HCT116 (cell line): ENCODE measurements around the gene BRDT. TPM values are rescaled to one million over a fixed set of nuclear protein-coding genes. Genes with fewer than 3 reads are reported as not detected.

Experiments
- ATAC-seq: fragments of 200-7000 bp; cut with Tn5 transposase; 2 replicates; pipeline ENCODE4 v1.9.1; 2020; ENCODE audit warnings: mild to moderate bottlenecking, moderate library complexity
- BruUV-seq: library from RNA; stranded (reverse); fragments of 400-500 nt; replicated peaks from 2 replicates; lab custom pipeline; 2021; lab: Mats Ljungman, UMichigan
- CTCF ChIA-PET: fragments of 300-600 bp; sonication (Branson Sonifier 250); formaldehyde crosslinking; loops from one replicate; lab custom pipeline; 2021; ENCODE audit warnings: antibody characterized with exemption; lab: Charles Lee
- POLR2A ChIA-PET: fragments of 300-600, 350-600 bp; sonication (Branson Sonifier 250); formaldehyde crosslinking; loops from one replicate; lab custom pipeline; 2021; ENCODE audit warnings: antibody characterized with exemption; lab: Charles Lee
- RAD21 ChIA-PET, 2 experiments: fragments of 300-600 bp; sonication (Branson Sonifier 250); formaldehyde crosslinking; loops; one replicate each; lab custom pipeline; 2023; ENCODE audit warnings: low total read pairs in 2 of 2; ENCODE audit not compliant: uncharacterized antibody in 2 of 2, unreplicated experiment in 2 of 2, low non-redundant PET in 1 of 2; lab: Charles Lee
- DNase-seq: peaks from one replicate; pipeline ENCODE4 v3.0.0-alpha.2; 2010; ENCODE audit warnings: low read depth, low spot score
- H2AFZ ChIP-seq: fragments of 200-600 bp; shearing (Covaris generic), sonication (generic); 2 replicates; pipeline ENCODE4 v1.6.1; 2017; ENCODE audit warnings: low read depth, mixed run types, mixed read lengths, antibody characterized with exemption, low read length; ENCODE audit not compliant: poor library complexity, severe bottlenecking
- H3K27ac ChIP-seq: 2 replicates; pipeline ENCODE4 v1.5.1; 2012; ENCODE audit warnings: low read depth, low read length
- H3K27me3 ChIP-seq: fragments of 200-600 bp; sonication (generic); 2 replicates; pipeline ENCODE4 v1.6.1; 2016; ENCODE audit warnings: mixed run types, low read length, mixed read lengths; ENCODE audit not compliant: insufficient read depth
- H3K36me3 ChIP-seq, 2 experiments: fragments of 200-500 bp in 1 of 2; fragments of 200-600 bp in 1 of 2; sonication (Bioruptor generic) in 1 of 2; sonication (generic) in 1 of 2; 2 replicates each; pipeline versions ENCODE4 v1.5.1 to v1.6.1; 2014 to 2016; ENCODE audit warnings: low read length in 2 of 2, inconsistent platforms in 1 of 2, mixed read lengths in 1 of 2, mixed run types in 1 of 2; ENCODE audit not compliant: insufficient read depth in 2 of 2, control insufficient read depth in 1 of 2
- H3K4me1 ChIP-seq, 2 experiments: fragments of 200-600 bp in 1 of 2; sonication (generic) in 1 of 2; 2 replicates each; pipeline versions ENCODE4 v1.5.1 to v1.6.1; 2012 to 2017; ENCODE audit warnings: low read length in 2 of 2, inconsistent platforms in 1 of 2, mild to moderate bottlenecking in 1 of 2, mixed read lengths in 1 of 2, mixed run types in 1 of 2, moderate library complexity in 1 of 2; ENCODE audit not compliant: insufficient read depth in 2 of 2, control insufficient read depth in 1 of 2
- H3K4me2 ChIP-seq: fragments of 200-600 bp; sonication (generic); 2 replicates; pipeline ENCODE4 v1.6.1; 2017; ENCODE audit warnings: mixed run types, low read length, mixed read lengths
- H3K4me3 ChIP-seq, 2 experiments: fragments of 200-600 bp in 1 of 2; sonication (generic) in 1 of 2; replicated peaks in 1 of 2; 2 replicates each; pipeline ENCODE4 v1.5.1; 2011 to 2016; ENCODE audit warnings: low read length in 2 of 2, control low read depth in 1 of 2, low read depth in 1 of 2, mild to moderate bottlenecking in 1 of 2, mixed read lengths in 1 of 2, mixed run types in 1 of 2
- H3K79me2 ChIP-seq: fragments of 200-600 bp; sonication (generic); 2 replicates; pipeline ENCODE4 v1.6.1; 2017; ENCODE audit warnings: mild to moderate bottlenecking, mixed run types, low read length, moderate library complexity, mixed read lengths; ENCODE audit not compliant: insufficient read depth
- H3K9ac ChIP-seq: fragments of 200-600 bp; sonication (generic); 2 replicates; pipeline ENCODE4 v1.6.1; 2016; ENCODE audit warnings: low read length, mixed read lengths
- H3K9me2 ChIP-seq: fragments of 200-600 bp; sonication (generic), shearing (Covaris generic); 2 replicates; pipeline ENCODE4 v1.6.1; 2017; ENCODE audit warnings: mixed run types, mild to moderate bottlenecking, moderate library complexity; ENCODE audit not compliant: insufficient read depth
- H3K9me3 ChIP-seq, 2 experiments: fragments of 200-500 bp in 1 of 2; fragments of 200-600 bp in 1 of 2; sonication (Bioruptor generic) in 1 of 2; sonication (generic) in 1 of 2; 2 replicates each; pipeline ENCODE4 v1.6.1; 2014 to 2017; ENCODE audit warnings: low read length in 2 of 2, mixed read lengths in 2 of 2, inconsistent platforms in 1 of 2, low read depth in 1 of 2, mild to moderate bottlenecking in 1 of 2, mixed run types in 1 of 2, moderate library complexity in 1 of 2; ENCODE audit not compliant: control insufficient read depth in 1 of 2, insufficient read depth in 1 of 2
- H4K20me1 ChIP-seq: fragments of 200-600 bp; sonication (generic), shearing (Covaris generic); 2 replicates; pipeline ENCODE4 v1.6.1; 2017; ENCODE audit warnings: mixed run types, mild to moderate bottlenecking, moderate library complexity; ENCODE audit not compliant: insufficient read depth
- CBX3 ChIP-seq: IDR thresholded peaks from 2 replicates; pipeline ENCODE4 v1.6.1; 2012; ENCODE audit warnings: low read depth
- EGR1 ChIP-seq: IDR thresholded peaks from 2 replicates; pipeline ENCODE4 v1.6.1; 2012; ENCODE audit warnings: low read depth
- ELF1 ChIP-seq: IDR thresholded peaks from 2 replicates; pipeline ENCODE4 v1.6.1; 2012; ENCODE audit warnings: low read depth, borderline replicate concordance
- EZH2 ChIP-seq: fragments of 200-600 bp; sonication (generic); IDR thresholded peaks from 2 replicates; pipeline ENCODE4 v1.6.1; 2017; ENCODE audit warnings: antibody characterized with exemption, mixed run types
- FOSL1 ChIP-seq: IDR thresholded peaks from 2 replicates; pipeline ENCODE4 v1.6.1; 2012; ENCODE audit warnings: low read depth
- JUND ChIP-seq: IDR thresholded peaks from 2 replicates; pipeline ENCODE4 v1.6.1; 2012
- POLR2A ChIP-seq: IDR thresholded peaks from 2 replicates; pipeline ENCODE4 v1.7.0; 2011; ENCODE audit warnings: borderline replicate concordance; ENCODE audit not compliant: insufficient read depth, insufficient read length; ENCODE audit errors: extremely low read depth
- POLR2AphosphoS5 ChIP-seq: IDR thresholded peaks from 2 replicates; pipeline ENCODE4 v1.6.1; 2011; ENCODE audit warnings: mild to moderate bottlenecking, low read depth, low read length, moderate library complexity
- SRF ChIP-seq: IDR thresholded peaks from 2 replicates; pipeline ENCODE4 v1.6.1; 2012; ENCODE audit warnings: low read depth
- TCF7L2 ChIP-seq: IDR thresholded peaks from 2 replicates; pipeline ENCODE4 v1.7.0; 2011; ENCODE audit warnings: borderline replicate concordance, inconsistent platforms; ENCODE audit not compliant: insufficient read depth, insufficient read length; ENCODE audit errors: extremely low read depth
- YY1 ChIP-seq: IDR thresholded peaks from 2 replicates; pipeline ENCODE4 v1.6.1; 2011; ENCODE audit warnings: low read length, low read depth, moderate library complexity, mild to moderate bottlenecking; ENCODE audit not compliant: insufficient replicate concordance; ENCODE audit errors: extremely low read depth
- ZFX ChIP-seq: fragments of 450-650 bp; IDR thresholded peaks from 2 replicates; pipeline ENCODE4 v1.6.1; 2017
- intact Hi-C: fragments of 100-400 bp; cut with micrococcal nuclease; formaldehyde crosslinking; loops from 2 replicates; pipeline ENCODE4 v1.10.0; 2022
- total RNA-seq: library from RNA; stranded (reverse); gene quantifications from one replicate; pipeline ENCODE4 v1.2.1, GENCODE V29; 2021; ENCODE audit not compliant: unreplicated experiment
- TF ChIP-seq, protein P1 (sequence below): IDR thresholded peaks from 2 replicates; pipeline ENCODE4 v1.6.1; 2012
- TF ChIP-seq, protein P2 (sequence below): IDR thresholded peaks from 2 replicates; pipeline ENCODE4 v1.6.1; 2012; ENCODE audit warnings: low read depth
- TF ChIP-seq, protein P3 (sequence below), 3 experiments: fragments of 200-600 bp in 1 of 3; sonication (generic) in 1 of 3; IDR thresholded peaks in 2 of 3; conservative IDR thresholded peaks in 1 of 3; 2 replicates each; pipeline ENCODE4 v1.5.1; 2012 to 2017; ENCODE audit warnings: low read depth in 2 of 3, low read length in 2 of 3, antibody characterized with exemption in 1 of 3, borderline replicate concordance in 1 of 3, control low read depth in 1 of 3, mild to moderate bottlenecking in 1 of 3, mixed read lengths in 1 of 3, mixed run types in 1 of 3, moderate library complexity in 1 of 3; ENCODE audit not compliant: insufficient read depth in 1 of 3
- TF ChIP-seq, protein P4 (sequence below): IDR thresholded peaks from 2 replicates; pipeline ENCODE4 v1.6.1; 2011; ENCODE audit warnings: mild to moderate bottlenecking, low read length, moderate library complexity; ENCODE audit not compliant: insufficient replicate concordance; ENCODE audit errors: extremely low read depth

Gene BRDT
- total RNA-seq, 1 experiment from 2014 or later = not detected

DNA sequence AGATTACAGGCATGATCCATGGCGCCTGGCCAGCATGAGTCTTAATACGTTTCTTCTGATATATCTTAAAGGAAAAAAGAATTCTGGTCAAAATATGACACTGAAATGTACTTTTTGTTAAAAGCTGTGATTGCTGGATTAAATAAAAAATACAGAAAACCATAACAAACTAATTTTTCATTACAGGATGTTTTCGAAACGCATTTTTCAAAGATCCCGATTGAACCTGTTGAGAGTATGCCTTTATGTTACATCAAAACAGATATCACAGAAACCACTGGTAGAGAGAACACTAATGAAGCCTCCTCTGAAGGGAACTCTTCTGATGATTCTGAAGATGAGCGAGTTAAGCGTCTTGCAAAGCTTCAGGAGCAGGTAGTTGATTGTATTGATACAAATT lies 30.2 kb downstream of the BRDT start:
- Histone ChIP-seq H3K9me3 (no peaks in the 10 kb centered on the region), H3K4me3 (no peak overlapping the region), H3K79me2 (no peaks in the 10 kb centered on the region), H3K9me2 (no peaks in the 10 kb centered on the region), H3K9ac (no peak overlapping the region), H3K4me2 (no peak overlapping the region), H3K27ac (no peak overlapping the region), H3K4me1 (no peaks in the 10 kb centered on the region), H3K27me3 (no peaks in the 10 kb centered on the region), H3K36me3 (no peaks in the 10 kb centered on the region), H2AFZ (no peak overlapping the region), H4K20me1 (no peaks in the 10 kb centered on the region)
- RAD21 ChIA-PET = no interaction called here
- POLR2A ChIA-PET = no interaction called here
- TF ChIP-seq POLR2A (no peak), ELF1 (no peak), YY1 (no peak), TCF7L2 (no peak), EZH2 (no peak), JUND (no peak), SRF (no peak), EGR1 (no peak), CBX3 (no peak), ZFX (no peak), POLR2AphosphoS5 (no peak), FOSL1 (no peak)
- TF ChIP-seq, protein P1, sequence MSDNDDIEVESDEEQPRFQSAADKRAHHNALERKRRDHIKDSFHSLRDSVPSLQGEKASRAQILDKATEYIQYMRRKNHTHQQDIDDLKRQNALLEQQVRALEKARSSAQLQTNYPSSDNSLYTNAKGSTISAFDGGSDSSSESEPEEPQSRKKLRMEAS = no peak
- TF ChIP-seq, protein P2, sequence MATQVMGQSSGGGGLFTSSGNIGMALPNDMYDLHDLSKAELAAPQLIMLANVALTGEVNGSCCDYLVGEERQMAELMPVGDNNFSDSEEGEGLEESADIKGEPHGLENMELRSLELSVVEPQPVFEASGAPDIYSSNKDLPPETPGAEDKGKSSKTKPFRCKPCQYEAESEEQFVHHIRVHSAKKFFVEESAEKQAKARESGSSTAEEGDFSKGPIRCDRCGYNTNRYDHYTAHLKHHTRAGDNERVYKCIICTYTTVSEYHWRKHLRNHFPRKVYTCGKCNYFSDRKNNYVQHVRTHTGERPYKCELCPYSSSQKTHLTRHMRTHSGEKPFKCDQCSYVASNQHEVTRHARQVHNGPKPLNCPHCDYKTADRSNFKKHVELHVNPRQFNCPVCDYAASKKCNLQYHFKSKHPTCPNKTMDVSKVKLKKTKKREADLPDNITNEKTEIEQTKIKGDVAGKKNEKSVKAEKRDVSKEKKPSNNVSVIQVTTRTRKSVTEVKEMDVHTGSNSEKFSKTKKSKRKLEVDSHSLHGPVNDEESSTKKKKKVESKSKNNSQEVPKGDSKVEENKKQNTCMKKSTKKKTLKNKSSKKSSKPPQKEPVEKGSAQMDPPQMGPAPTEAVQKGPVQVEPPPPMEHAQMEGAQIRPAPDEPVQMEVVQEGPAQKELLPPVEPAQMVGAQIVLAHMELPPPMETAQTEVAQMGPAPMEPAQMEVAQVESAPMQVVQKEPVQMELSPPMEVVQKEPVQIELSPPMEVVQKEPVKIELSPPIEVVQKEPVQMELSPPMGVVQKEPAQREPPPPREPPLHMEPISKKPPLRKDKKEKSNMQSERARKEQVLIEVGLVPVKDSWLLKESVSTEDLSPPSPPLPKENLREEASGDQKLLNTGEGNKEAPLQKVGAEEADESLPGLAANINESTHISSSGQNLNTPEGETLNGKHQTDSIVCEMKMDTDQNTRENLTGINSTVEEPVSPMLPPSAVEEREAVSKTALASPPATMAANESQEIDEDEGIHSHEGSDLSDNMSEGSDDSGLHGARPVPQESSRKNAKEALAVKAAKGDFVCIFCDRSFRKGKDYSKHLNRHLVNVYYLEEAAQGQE = no peak
- TF ChIP-seq, protein P3, sequence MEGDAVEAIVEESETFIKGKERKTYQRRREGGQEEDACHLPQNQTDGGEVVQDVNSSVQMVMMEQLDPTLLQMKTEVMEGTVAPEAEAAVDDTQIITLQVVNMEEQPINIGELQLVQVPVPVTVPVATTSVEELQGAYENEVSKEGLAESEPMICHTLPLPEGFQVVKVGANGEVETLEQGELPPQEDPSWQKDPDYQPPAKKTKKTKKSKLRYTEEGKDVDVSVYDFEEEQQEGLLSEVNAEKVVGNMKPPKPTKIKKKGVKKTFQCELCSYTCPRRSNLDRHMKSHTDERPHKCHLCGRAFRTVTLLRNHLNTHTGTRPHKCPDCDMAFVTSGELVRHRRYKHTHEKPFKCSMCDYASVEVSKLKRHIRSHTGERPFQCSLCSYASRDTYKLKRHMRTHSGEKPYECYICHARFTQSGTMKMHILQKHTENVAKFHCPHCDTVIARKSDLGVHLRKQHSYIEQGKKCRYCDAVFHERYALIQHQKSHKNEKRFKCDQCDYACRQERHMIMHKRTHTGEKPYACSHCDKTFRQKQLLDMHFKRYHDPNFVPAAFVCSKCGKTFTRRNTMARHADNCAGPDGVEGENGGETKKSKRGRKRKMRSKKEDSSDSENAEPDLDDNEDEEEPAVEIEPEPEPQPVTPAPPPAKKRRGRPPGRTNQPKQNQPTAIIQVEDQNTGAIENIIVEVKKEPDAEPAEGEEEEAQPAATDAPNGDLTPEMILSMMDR (IDR thresholded peaks at IDR 0.05 in 2 of 3, conservative IDR thresholded peaks at IDR 0.05 in 1 of 3; ENCODE audit: borderline replicate concordance in 1 of 3, insufficient read depth in 1 of 3, low read depth in 2 of 3, low read length in 2 of 3) = no peak
- TF ChIP-seq, protein P4, sequence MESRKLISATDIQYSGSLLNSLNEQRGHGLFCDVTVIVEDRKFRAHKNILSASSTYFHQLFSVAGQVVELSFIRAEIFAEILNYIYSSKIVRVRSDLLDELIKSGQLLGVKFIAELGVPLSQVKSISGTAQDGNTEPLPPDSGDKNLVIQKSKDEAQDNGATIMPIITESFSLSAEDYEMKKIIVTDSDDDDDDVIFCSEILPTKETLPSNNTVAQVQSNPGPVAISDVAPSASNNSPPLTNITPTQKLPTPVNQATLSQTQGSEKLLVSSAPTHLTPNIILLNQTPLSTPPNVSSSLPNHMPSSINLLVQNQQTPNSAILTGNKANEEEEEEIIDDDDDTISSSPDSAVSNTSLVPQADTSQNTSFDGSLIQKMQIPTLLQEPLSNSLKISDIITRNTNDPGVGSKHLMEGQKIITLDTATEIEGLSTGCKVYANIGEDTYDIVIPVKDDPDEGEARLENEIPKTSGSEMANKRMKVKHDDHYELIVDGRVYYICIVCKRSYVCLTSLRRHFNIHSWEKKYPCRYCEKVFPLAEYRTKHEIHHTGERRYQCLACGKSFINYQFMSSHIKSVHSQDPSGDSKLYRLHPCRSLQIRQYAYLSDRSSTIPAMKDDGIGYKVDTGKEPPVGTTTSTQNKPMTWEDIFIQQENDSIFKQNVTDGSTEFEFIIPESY = no peak
- intact Hi-C loops = no loop called here
- DNase-seq = no peak
- no peak for ATAC-seq
- no TSS peak for BruUV-seq
- CTCF ChIA-PET = interaction anchor here (1.6 kb wide), 1 partner anchor 18 kb away, joined by 3 read pairs; no protein-coding TSS in a partner anchor
